ENCODE data around the gene MYO10. TPM values are rescaled to one million over a fixed set of nuclear protein-coding genes. Genes with fewer than 3 reads are reported as not detected.
"Not testable (repeated sequence)": the region's sequence is repeated elsewhere in the genome, so short reads cannot be mapped to it uniquely, and the experiment has no call there.

Gene MYO10
- total RNA-seq, 6 donors from 2014 or later: 31.9 to 135 (median 57.7) TPM

GRCh38 chr5:16879650-16880049, 56.4 kb downstream of the MYO10 start:
- Histone ChIP-seq H3K4me3 (no peak overlapping the region), H3K9me3 (no peaks in the 10 kb centered on the region), H3K27me3 (no peaks in the 10 kb centered on the region), H3K4me1 (peaks cover 16 to 34% (median 28%) of the 10 kb centered on the region in 4 donors), H3K36me3 (peaks cover 0 to 7% (median 0%) of the 10 kb centered on the region in 4 donors), H3K27ac (peak overlapping the region in 3 of 4 donors; percentile 1 to 60 (median 37))
- 80 to 89% methylated on average over 13 of the region's 13 CpGs for WGBS, 2 donors
- no peak for DNase-seq
- ATAC-seq (ENCODE audit: low FRiP score in 2 of 2): no peak
- TF ChIP-seq POLR2AphosphoS5 (IDR thresholded peaks at IDR 0.05): no peak
- TF ChIP-seq, protein P1, sequence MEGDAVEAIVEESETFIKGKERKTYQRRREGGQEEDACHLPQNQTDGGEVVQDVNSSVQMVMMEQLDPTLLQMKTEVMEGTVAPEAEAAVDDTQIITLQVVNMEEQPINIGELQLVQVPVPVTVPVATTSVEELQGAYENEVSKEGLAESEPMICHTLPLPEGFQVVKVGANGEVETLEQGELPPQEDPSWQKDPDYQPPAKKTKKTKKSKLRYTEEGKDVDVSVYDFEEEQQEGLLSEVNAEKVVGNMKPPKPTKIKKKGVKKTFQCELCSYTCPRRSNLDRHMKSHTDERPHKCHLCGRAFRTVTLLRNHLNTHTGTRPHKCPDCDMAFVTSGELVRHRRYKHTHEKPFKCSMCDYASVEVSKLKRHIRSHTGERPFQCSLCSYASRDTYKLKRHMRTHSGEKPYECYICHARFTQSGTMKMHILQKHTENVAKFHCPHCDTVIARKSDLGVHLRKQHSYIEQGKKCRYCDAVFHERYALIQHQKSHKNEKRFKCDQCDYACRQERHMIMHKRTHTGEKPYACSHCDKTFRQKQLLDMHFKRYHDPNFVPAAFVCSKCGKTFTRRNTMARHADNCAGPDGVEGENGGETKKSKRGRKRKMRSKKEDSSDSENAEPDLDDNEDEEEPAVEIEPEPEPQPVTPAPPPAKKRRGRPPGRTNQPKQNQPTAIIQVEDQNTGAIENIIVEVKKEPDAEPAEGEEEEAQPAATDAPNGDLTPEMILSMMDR (IDR thresholded peaks at IDR 0.05): no peak
- no peak for TF ChIP-seq POLR2A (IDR thresholded peaks at IDR 0.05)
- no peak for TF ChIP-seq EP300 (IDR thresholded peaks at IDR 0.05)

- no peaks in the 10 kb centered on the region for H3K9me3 ChIP-seq
- H3K4me3 ChIP-seq: no peak overlapping the region
- H3K27ac ChIP-seq: peak overlapping the region in 2 of 4 donors; percentile 37 to 60
- no peak for TF ChIP-seq EP300 (IDR thresholded peaks at IDR 0.05)
- TF ChIP-seq, protein P1 (IDR thresholded peaks at IDR 0.05): no peak
- no peak for TF ChIP-seq POLR2AphosphoS5 (IDR thresholded peaks at IDR 0.05)
- no peak for TF ChIP-seq POLR2A (IDR thresholded peaks at IDR 0.05)
- no peaks in the 10 kb centered on the region for H3K27me3 ChIP-seq
- no peak for ATAC-seq (ENCODE audit: low FRiP score in 2 of 2)
- DNase-seq: no peak
- H3K4me1 ChIP-seq: peaks cover 16 to 29% (median 24%) of the 10 kb centered on the region in 4 donors
- peaks cover 0 to 9% (median 0%) of the 10 kb centered on the region in 4 donors for H3K36me3 ChIP-seq
- WGBS, 2 donors: 48 to 77% methylated on average over 1 of the region's 1 CpG
These were observed 56.9 kb downstream of the MYO10 start for GRCh38 chr5:16879191-16879590.

DNA sequence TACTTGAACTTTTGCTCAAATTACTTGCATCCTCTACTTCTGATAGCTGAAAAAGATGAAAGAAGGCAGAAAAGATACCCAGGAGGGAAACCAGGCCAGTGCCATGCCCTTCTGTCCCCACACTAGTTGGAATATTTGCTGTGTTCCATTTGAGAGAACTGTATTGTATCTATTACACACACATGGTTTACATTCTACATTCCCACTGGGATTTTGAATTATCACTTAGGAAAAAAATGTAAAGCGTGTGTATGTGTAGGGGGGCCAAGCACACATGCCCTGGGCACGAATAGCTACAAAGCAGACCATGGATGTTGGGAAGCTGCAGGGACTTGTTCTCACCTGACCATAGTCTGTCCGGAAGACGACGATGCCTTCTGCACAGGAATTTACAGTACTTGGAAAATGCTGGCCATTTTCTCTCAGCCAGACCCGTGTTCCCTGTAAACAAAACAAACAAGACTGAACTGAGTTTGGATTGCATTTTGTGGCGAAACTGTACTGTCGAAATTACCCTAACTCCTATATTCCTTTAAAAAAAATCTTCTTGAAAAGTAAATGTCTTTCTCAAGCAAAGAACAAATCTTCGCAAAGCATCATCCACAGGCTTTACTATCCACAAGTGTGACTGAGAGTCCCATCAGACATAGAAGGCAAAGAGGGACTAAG, 58.7 kb downstream of the MYO10 start:
- H3K36me3 ChIP-seq: peaks cover 0 to 12% (median 0%) of the 10 kb centered on the region in 4 donors
- 79 to 92% methylated on average over 9 of the region's 9 CpGs for WGBS, 2 donors
- ATAC-seq (ENCODE audit: low FRiP score in 2 of 2) (no peak), DNase-seq (no peak)
- H3K27ac ChIP-seq: no peak overlapping the region
- TF ChIP-seq POLR2AphosphoS5 (IDR thresholded peaks at IDR 0.05) (no peak), POLR2A (IDR thresholded peaks at IDR 0.05) (no peak), EP300 (IDR thresholded peaks at IDR 0.05) (no peak)
- TF ChIP-seq, protein P1 (IDR thresholded peaks at IDR 0.05): no peak
- no peaks in the 10 kb centered on the region for H3K27me3 ChIP-seq
- peaks cover 16 to 23% (median 21%) of the 10 kb centered on the region in 4 donors for H3K4me1 ChIP-seq
- H3K4me3 ChIP-seq: no peak overlapping the region
- peaks cover 0 to 5% (median 0%) of the 10 kb centered on the region in 4 donors for H3K9me3 ChIP-seq

- not testable (repeated sequence) for DNase-seq; H3K9me3 ChIP-seq; H3K4me3 ChIP-seq; ATAC-seq (ENCODE audit: low FRiP score in 2 of 2); H3K27me3 ChIP-seq; H3K27ac ChIP-seq; H3K4me1 ChIP-seq
- peaks cover 0 to 12% (median 0%) of the 10 kb centered on the region in 4 donors for H3K36me3 ChIP-seq
- 86 to 93% methylated on average over 1 of the region's 1 CpG for WGBS, 2 donors
These were observed 61.7 kb downstream of the MYO10 start for GRCh38 chr5:16874424-16874823.

DNA sequence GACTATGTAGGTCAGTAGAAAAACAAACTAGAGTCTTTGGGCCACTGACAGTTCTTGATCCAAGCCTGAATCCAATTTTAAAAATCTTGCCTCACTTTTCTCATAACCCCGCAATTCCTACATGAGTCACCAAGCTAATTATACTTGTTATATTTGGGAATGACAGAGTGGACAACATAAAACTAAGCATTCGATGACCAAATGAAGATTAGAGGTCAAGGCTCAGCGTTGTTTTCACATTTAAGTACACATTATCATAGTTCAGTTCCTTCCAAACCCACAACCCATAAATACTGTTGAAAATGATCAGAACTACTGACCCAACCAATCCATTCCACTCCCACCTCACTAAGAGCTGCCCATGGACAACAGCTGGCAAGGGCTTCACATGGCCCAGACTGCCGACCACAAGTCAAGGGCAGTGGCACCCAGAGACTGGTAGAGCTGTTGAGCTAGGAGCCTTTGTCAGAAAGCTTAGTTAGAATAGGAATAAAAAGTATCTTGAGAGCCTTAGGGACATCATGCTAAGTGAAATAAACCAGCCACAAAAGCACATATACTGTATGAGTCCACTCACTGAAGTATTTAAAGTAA, 64.2 kb downstream of the MYO10 start:
- Histone ChIP-seq H3K9me3 (peaks cover 0 to 5% (median 0%) of the 10 kb centered on the region in 4 donors), H3K4me3 (no peak overlapping the region), H3K36me3 (peaks cover 0 to 12% (median 0%) of the 10 kb centered on the region in 4 donors), H3K4me1 (peaks cover 3 to 8% (median 6%) of the 10 kb centered on the region in 4 donors), H3K27me3 (no peaks in the 10 kb centered on the region), H3K27ac (peak overlapping the region; percentile 14 to 59 (median 53))
- WGBS, 2 donors: 75 to 78% methylated on average over 4 of the region's 4 CpGs
- no peak for ATAC-seq (ENCODE audit: low FRiP score in 2 of 2)
- DNase-seq: no peak
- TF ChIP-seq EP300 (IDR thresholded peaks at IDR 0.05): no peak
- TF ChIP-seq POLR2A (IDR thresholded peaks at IDR 0.05): no peak
- TF ChIP-seq, protein P1 (IDR thresholded peaks at IDR 0.05): no peak
- TF ChIP-seq POLR2AphosphoS5 (IDR thresholded peaks at IDR 0.05): no peak

All from upper lobe of left lung (tissue), 6 donors.